ENCODE measurements around the gene PNPLA7.
"Not testable (repeated sequence)": the region's sequence is repeated elsewhere in the genome, so short reads cannot be mapped to it uniquely, and the experiment has no call there.

Gene PNPLA7

GRCh38 chr9:137543237-137543963 is 6.8 kb downstream of the PNPLA7 start:
- no peaks in the 10 kb centered on the region for H3K4me1 ChIP-seq (ENCODE audit: control insufficient read depth in 1 of 2, insufficient read depth in 1 of 2, low read depth in 1 of 2, low read length in 1 of 2)
- no peaks in the 10 kb centered on the region for H3K9me3 ChIP-seq
- no peak for TF ChIP-seq CTCF (IDR thresholded peaks at IDR 0.05)
- H3K27me3 ChIP-seq: no peaks in the 10 kb centered on the region
- H3K4me3 ChIP-seq (ENCODE audit: low read depth in 1 of 2, low read length in 1 of 2): no peak overlapping the region
- no peaks in the 10 kb centered on the region for H3K36me3 ChIP-seq
- no peak overlapping the region for H3K27ac ChIP-seq

- no peaks in the 10 kb centered on the region for H3K4me1 ChIP-seq (ENCODE audit: control insufficient read depth in 1 of 2, insufficient read depth in 1 of 2, low read depth in 1 of 2, low read length in 1 of 2)
- no peaks in the 10 kb centered on the region for H3K36me3 ChIP-seq
- TF ChIP-seq CTCF (IDR thresholded peaks at IDR 0.05): no peak
- no peaks in the 10 kb centered on the region for H3K27me3 ChIP-seq
- no peaks in the 10 kb centered on the region for H3K9me3 ChIP-seq
- no peak overlapping the region for H3K27ac ChIP-seq
- H3K4me3 ChIP-seq (ENCODE audit: low read depth in 1 of 2, low read length in 1 of 2): no peak overlapping the region
Measured at GRCh38 chr9:137542486-137542885, 7.7 kb downstream of the PNPLA7 start.

GRCh38 chr9:137540536-137540935 is 9.7 kb downstream of the PNPLA7 start:
- no peak overlapping the region for H3K4me3 ChIP-seq (ENCODE audit: low read depth in 1 of 2, low read length in 1 of 2)
- TF ChIP-seq CTCF (IDR thresholded peaks at IDR 0.05): no peak
- no peaks in the 10 kb centered on the region for H3K27me3 ChIP-seq
- H3K4me1 ChIP-seq (ENCODE audit: control insufficient read depth in 1 of 2, insufficient read depth in 1 of 2, low read depth in 1 of 2, low read length in 1 of 2): no peaks in the 10 kb centered on the region
- no peak overlapping the region for H3K27ac ChIP-seq
- no peaks in the 10 kb centered on the region for H3K36me3 ChIP-seq
- no peaks in the 10 kb centered on the region for H3K9me3 ChIP-seq

- H3K9me3 ChIP-seq: no peaks in the 10 kb centered on the region
- H3K4me3 ChIP-seq (ENCODE audit: low read depth in 1 of 2, low read length in 1 of 2): no peak overlapping the region
- no peaks in the 10 kb centered on the region for H3K4me1 ChIP-seq (ENCODE audit: control insufficient read depth in 1 of 2, insufficient read depth in 1 of 2, low read depth in 1 of 2, low read length in 1 of 2)
- H3K27me3 ChIP-seq: no peaks in the 10 kb centered on the region
- no peak overlapping the region for H3K27ac ChIP-seq
- no peak for TF ChIP-seq CTCF (IDR thresholded peaks at IDR 0.05)
- H3K36me3 ChIP-seq: no peaks in the 10 kb centered on the region
Measured at GRCh38 chr9:137538058-137538457, 12.1 kb downstream of the PNPLA7 start.

- not testable (repeated sequence) for H3K4me1 ChIP-seq (ENCODE audit: control insufficient read depth in 1 of 2, insufficient read depth in 1 of 2, low read depth in 1 of 2, low read length in 1 of 2); H3K27me3 ChIP-seq; H3K4me3 ChIP-seq (ENCODE audit: low read depth in 1 of 2, low read length in 1 of 2); H3K36me3 ChIP-seq; H3K27ac ChIP-seq; H3K9me3 ChIP-seq
Measured at GRCh38 chr9:137536594-137537131, 13.5 kb downstream of the PNPLA7 start.

GRCh38 chr9:137535120-137535428 is 15.1 kb downstream of the PNPLA7 start:
- Histone ChIP-seq H3K27ac (no peak overlapping the region), H3K9me3 (no peaks in the 10 kb centered on the region), H3K27me3 (no peaks in the 10 kb centered on the region), H3K4me1 (ENCODE audit: control insufficient read depth in 1 of 2, insufficient read depth in 1 of 2, low read depth in 1 of 2, low read length in 1 of 2) (no peaks in the 10 kb centered on the region), H3K4me3 (ENCODE audit: low read depth in 1 of 2, low read length in 1 of 2) (no peak overlapping the region), H3K36me3 (no peaks in the 10 kb centered on the region)
- TF ChIP-seq CTCF (IDR thresholded peaks at IDR 0.05): no peak
